NCI-H146 treated with DMSO at 0.1 percent for 48 hours (cell line): ENCODE measurements around the gene CDH23.

ENCODE experiments used
- DNase-seq: peaks from one replicate; lab custom pipeline; 2025; ENCODE audit not compliant: unreplicated experiment; lab: John Stamatoyannopoulos, UW

CDH23 gene

GRCh38 chr10:71392292-71392691 lies 4.4 kb upstream of the CDH23 start:
- DNase-seq: no peak

GRCh38 chr10:71392791-71393781 lies 3.6 kb upstream of the CDH23 start:
- no peak for DNase-seq

DNA sequence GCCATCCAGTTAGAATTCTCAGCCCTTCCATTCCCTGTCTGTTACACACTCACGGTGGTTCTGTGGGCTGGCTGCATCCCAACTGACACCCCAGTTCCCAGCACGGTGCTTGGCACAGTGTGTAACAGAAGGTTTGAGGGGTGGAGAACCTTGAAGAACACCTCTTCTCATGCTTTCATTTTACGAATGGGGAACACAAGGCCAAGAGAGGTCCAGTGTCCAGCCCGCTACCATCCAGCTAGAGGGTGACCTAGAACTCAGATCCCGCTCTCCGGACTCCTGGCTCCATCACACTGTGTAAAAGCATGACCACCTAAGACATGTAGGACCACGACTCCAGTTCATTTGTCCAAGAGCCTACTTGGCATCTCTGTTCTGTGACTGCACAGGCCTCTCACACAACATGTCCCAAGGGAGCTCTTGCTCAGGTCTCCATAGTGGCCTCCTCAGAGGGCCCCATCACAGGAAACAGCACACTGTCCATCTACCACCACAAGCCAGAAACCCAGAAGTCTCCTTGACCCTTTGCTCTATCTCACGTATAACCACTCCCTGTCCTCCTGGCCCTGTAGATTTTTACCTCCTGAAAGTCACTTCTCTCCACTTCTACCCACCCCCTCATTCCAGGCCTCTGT lies 2.8 kb upstream of the CDH23 start:
- DNase-seq: no peak

DNA sequence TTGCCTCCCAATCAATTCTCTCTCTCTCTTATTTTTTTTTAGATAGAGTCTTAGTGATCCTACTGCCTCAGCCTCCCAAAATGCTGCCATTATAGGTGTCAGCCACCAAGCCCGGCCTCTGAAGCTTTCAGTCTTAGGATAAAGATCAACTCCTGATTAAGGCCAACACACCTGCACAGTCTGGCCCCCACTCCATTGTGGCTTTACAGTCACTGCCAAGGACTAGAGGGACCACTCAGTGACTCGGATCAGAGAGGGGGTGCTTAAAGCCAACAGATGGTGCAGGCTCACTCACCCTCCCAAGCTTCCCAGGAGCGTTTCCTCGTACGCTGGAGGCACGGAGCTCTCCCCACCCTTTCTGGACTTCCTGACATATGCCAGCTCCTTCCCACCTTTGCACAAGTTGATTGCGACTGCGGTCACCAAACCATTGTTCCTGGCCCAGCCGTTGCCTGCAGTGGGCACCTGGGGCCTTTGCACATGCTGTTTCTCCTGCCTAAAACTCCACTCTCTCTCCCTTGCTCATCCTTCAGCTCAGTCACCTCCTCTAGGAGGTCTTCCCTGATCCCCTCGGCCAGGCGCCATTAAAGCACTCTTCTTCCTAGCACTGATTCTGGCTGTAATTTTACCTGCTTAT lies 1.7 kb upstream of the CDH23 start:
- no peak for DNase-seq

- no peak for DNase-seq
Observed at GRCh38 chr10:71395621-71396020, 1.1 kb upstream of the CDH23 start.

GRCh38 chr10:71396084-71396710 lies 523 bp upstream of the CDH23 start:
- DNase-seq: peak; percentile 68

DNA sequence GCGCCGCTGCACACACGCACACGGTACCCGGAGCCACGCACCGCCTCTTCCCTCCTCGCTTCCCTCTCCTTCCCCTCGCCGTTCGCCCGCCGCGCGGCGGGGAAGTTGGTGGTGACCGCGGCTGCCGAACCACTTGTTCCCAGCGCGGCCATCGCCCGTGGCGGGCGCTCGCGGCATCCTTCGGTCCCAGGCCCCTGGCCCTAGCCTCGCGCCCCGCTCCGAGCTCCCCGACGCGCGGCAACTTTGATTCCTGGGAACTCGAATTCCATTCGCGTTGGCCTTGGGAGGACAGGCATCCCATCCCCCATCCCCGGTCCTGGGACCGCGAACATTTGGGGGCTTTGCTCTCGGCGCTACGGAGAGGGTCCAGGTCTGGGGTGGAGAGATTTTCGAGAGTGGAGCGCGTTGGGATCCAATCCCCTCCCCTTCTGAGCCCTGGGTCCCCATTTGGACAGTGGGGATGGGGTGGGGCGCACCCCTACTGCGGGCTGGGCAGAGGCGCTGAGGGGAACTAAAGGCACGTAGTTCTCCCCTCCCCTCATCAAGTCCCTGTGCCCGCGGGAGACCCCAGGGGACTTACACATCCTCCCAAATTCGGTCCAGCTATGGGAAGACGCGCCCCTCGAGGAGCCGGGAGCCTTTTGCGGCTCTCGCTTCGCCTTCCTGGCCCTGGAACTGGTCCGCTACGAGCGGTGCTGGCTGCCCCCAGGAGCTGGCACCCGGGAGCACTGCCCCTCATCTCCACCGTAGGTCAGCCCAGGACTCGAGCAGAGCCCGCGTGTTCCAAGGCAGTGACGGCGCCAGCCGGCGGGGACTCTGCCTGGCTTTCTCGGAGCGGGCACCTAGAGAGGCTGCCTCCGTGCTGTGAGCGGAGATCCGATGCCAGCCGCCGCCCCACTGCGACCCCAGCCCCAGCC lies 834 bp downstream of the CDH23 start:
- DNase-seq: no peak

- DNase-seq: no peak
Observed at GRCh38 chr10:71398976-71399375, 2.3 kb downstream of the CDH23 start.

DNA sequence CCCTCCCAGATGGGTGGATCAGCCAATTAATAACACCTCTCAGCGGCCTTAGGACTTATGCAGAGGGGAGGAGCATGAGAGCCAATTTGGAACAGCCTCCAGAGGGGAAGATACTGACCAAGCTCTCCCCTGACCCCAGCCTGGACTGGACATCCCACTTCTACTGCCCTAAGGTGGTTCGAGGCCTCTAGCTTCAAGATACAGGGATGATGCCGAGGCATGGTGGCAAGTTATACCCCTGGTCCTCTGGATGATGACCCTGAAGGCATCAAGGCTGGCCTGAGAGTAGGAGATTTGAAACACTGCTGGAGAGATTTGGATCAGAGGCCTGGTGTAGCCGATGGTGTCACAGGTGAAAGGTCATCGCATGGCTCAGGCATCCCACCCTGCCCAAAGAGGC lies 3.2 kb downstream of the CDH23 start:
- no peak for DNase-seq

- no peak for DNase-seq
Observed at GRCh38 chr10:71401056-71401455, 4.3 kb downstream of the CDH23 start.

GRCh38 chr10:71402005-71402404 lies 5.3 kb downstream of the CDH23 start:
- DNase-seq: no peak

GRCh38 chr10:71404503-71405295 lies 8.0 kb downstream of the CDH23 start:
- DNase-seq: no peak

DNA sequence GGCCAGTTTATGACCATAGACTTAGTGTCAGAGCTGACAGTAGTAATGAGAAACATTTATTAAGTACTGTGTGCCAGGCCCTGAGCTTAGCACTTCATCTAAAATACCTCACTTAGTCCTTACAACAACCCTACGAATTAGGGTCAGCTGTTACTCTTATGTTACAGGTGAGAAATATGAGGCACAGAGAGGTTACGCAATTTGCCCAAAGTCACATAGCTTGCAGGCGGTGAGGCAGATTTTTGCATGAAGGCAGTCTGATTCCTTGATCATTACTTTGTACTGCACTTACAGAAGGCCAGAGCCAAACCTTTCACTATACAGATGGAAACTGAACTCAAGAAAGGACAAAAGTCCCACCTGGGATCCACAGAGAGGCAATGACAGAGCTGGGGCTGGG lies 10.2 kb downstream of the CDH23 start:
- DNase-seq: no peak

DNA sequence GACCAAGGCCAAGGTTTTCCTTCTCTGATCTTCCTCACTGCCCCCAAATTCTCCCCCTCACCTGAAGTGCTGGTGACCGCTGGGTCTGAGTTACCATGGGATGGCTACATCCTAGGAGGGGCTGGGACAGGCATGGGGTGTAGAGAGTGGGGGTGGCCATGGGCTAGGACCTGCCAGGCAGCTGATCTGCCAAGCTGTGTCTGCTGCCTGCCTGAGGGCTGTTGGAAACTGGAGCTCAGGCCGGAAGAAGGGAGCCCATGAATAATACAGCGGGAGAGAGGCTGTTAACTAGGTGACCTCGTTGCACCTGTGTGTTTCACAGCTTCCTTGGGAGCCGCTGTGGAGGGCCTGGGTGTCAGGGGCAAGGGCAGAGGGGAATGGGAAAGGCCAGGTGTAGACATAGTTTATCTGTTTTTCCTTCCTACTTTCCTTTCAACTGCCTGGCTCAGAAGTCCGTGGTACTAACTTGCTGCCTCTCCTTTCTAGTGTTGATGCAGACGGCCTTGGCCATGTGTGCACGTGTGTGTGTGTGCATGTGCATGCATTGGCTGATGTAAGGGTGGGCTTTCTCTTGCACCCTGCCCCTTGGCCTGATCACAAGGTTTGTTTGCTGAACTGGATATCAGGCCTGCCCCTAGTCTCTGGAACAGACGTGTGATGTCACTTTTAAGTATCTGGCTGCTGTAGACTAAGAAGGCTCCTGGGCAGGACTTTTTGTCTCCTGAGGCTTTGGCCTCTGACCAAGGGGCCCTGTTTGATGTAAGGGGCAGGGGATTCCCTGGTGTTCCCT lies 11.9 kb downstream of the CDH23 start:
- DNase-seq: no peak

DNA sequence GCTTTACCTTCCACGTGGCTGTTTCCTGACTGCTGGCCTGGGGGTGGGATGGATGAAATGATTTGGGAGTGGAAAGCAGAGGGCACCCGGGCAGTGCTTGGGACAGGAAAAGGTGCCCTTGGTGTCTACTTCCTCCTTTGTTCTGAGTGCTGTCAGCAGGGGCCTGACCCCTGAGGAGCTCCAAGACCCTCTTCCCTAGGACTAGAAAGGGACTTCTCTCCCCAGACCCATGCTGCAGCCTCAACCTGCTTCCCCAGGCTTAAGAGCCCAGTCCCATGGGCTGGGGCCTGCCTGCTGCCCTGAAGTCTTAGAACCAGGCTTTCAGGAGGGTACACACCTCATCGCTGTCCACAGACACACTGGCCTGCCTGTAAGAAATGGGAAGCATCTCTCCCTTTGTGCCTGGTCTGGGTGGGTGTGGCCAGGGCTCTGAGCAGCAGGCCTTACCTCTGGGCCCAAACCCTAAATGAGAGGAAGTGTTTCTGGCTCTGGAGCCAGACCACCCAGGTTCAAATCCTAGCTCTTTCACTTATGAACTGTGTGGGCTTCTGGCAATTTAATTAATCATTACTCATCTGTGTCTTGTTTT lies 12.9 kb downstream of the CDH23 start:
- no peak for DNase-seq

- DNase-seq: no peak
Observed at GRCh38 chr10:71413581-71413980, 16.9 kb downstream of the CDH23 start.

GRCh38 chr10:71414359-71414758 lies 17.6 kb downstream of the CDH23 start:
- no peak for DNase-seq

DNA sequence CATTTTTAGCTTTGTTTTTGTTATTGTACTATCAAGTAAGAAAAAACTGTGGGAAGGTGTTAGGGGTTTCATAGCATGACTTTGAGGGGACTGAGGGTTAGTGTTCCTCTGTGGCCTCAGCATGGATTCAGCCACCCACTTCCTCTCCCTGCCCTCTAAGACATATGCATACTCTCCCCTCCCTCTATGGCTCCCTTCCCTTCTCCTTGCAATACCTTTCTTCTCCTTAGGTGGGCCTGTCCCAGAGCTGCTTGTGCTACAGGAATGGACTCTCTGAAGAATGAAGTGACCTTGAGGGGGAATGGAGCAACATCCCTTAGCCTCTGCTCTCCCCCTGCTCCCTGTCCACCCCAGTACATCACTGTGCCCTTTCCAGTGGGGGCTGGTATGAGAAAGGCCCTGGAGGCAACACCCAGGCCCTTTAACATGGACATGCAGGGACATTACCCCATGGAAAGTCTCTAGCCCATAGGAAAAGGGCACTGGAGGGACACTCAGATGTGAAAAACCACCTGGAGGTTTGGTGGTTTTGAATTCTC lies 22.4 kb downstream of the CDH23 start:
- DNase-seq: no peak
